Measurements from ENCODE around the gene NDUFB2.
"Not testable (repeated sequence)": the region's sequence is repeated elsewhere in the genome, so short reads cannot be mapped to it uniquely, and the experiment has no call there.

Gene NDUFB2

GRCh38 chr7:140696680-140697446, at the start of gene NDUFB2:
NDUFB2 (plus strand) TSS chr7:140696708; CDS start chr7:140696745, 37 bp downstream.
- peak; percentile 69 to 73 for DNase-seq

- peak in 1 of 2 donors; percentile 32 for DNase-seq
These were observed 49.4 kb upstream of the NDUFB2 start for GRCh38 chr7:140646931-140647647.

DNA sequence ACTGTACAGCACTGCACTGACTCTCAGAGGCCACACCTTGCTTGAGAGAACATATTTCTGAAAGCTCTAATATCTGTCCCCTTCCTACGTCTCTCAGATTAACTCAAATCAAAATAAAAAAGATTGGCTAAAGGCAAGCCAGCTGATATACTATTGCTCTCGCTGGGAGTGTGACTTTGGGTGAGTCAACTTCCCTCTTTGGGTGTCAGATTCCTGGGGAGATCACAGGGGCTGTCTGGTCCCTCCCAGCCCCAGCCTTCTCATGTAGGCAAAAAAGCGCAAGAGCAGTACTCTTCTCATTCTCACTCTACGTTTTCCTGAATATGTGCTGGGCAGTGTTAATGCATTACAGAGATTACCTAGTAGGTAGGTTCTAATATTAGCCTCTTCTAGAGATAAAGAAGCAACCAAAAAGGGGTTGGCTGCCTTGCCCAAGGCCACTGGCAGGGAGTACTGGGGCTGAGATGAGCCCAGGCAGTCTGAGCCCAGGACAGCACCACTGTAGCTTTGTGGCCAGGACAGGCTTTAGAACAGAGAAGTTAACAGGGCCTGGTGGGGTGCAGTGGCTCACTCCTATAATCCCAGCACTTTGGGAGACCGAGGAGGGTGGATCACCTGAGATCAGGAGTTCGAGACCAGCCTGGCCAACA, 46.8 kb upstream of the NDUFB2 start:
- no peak for DNase-seq

DNA sequence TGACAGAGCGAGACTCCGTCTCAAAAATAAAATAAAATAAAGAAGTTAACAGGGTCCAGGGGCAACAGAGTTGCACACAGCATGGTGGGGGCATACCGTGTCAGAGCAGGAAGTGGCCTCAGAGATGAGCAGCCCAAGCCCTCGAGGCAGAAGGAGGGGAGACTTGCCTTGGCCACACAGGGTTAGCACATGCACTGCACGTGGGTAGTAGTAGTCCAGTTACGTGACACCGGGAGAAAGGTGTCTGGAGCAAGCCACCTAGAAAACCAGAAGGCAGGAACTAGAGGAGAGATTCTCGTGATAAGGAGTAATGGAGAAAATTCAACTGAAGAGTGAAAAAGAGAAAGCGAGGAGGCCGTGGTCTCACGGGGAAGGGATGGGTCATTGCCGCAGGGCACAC, 46.1 kb upstream of the NDUFB2 start:
- DNase-seq: no peak

DNA sequence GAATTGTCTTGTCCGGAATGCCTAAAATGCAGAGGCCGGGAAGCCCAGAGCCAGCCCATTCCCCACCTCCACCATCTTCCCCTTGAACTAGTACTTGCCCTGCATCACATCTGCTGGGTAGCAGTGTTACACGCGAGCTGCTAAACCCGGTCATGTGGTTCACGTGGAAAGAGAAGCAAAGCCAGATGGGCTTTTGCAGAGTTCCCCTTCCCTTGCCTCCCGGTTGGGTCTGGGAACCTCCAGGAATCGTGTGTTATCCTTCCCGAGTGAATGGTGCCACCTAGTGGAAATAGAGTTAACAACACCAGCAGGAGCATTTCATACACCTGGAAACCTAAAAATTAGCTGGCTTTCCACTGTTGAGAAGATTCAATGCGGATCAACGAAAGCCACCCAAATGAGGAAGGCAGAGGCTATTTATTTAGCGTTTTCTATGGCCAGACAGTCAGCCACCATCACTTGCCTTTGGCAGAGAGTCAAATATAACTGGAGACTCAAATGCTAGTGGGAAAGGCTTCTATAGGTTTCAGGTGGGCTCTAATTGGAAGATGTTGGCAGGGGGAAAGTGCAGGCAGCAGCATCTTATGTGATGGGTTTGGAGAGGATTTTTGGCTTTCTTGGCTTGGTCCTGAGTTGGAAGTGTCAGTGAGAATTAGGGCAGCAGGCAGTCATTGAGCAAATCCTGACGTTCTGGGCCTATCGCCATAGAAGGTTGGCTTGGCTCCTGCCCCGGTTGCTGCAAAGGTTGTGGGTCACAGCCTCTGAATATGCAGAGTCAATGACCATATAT, 43.0 kb upstream of the NDUFB2 start:
- peak in 1 of 2 donors; percentile 30 for DNase-seq

DNA sequence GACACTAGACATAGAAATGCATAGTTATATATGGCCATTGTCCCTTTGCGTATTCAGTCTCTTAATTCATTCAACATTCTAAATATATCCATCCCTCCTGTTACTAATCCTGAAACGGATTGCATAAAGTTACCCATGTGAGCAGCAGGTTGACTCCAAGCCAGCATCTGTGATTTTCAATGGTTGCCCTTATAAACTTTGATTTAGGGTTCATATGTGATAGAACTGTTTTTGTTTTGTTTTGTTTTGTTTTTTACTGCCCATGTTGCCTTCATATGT, 42.5 kb upstream of the NDUFB2 start:
- DNase-seq: no peak

- DNase-seq: no peak
These were observed 41.8 kb upstream of the NDUFB2 start for GRCh38 chr7:140654661-140655060.

DNA sequence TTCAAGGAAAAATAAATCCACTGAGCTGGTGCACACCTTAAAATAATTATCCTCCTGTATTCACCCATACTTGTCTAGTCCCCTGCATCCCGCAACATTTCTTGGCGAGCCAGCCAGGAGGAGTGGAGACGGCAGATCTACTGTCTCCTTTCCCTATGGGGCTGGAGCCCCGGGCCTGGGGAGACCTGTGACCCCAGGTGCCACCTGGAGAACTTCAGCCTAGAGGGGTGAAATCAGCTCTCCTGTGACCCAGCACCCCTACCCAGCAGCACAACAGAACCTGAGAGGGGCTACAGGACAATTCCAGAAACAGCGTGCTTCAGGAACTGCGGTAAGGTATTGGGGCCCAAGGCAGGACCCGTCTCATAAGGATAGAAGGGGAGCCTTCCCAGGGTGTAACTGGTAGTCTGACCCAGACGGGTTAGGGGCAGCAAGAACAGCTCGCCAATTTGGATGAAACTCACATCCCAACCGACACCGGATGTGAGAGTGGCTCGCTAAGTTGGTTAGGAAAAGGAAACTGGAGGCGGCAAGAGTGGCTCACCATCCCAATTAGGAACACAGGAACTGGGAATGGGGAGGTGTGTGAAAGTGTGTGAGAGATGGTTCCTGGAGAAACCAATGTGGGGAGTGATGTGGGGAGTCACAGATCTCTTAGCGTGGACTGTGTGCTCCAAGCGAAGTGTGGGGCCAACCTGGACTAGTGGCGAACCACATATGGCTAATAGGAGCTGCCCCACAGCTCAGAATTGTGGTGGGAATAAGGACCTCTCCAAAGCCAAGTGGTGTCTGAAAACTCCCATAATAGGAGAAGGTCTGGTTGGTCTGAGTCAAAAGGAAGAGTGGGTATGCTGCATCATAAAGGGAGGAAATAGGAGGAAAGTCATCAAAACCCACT, 40.7 kb upstream of the NDUFB2 start:
- no peak for DNase-seq

DNA sequence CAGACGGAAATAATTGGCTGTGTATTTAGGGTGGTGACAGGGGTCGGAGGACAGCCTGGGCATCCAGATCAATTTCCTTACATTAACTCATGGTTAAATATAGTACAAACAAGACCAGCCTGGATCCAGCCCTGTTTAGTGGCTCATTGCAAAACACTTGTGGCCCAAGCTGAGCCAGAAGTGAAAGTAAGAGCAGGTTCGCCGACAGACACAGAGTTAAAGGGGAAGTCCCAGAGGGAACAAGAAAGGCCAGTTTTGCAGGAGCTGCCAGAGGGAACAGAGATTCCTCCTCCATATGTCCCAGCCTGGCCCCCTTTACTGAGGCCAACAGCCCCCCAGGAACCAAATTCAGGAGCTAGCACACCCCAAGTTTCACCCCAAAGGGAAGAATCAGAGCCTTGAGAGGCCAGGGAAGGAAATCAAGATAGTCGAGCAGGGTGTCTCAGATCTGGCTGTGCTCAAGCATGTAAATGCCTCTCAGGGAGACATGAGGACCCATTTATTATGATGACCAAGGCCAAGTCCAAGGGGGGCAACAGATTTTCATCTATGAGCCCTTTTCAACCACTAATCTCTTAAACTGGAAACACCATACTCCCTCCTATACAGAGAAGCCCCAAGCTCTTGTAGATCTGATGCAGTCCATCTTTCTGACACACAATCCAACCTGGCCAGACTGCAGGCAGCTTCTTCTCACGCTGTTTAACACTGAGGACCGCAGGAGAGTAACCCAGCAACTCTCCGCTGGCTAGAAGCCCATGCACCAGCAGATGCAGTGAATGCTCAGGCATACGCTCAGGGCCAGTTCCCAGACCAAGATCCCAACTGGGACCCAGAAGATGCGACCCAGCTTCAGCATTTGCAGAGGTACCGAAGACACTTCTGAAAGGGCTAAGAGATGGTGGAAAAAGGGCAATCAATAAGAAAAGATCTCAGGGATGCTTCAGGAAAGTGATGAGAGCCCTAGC, 39.7 kb upstream of the NDUFB2 start:
- DNase-seq: peak; percentile 37 to 45

DNA sequence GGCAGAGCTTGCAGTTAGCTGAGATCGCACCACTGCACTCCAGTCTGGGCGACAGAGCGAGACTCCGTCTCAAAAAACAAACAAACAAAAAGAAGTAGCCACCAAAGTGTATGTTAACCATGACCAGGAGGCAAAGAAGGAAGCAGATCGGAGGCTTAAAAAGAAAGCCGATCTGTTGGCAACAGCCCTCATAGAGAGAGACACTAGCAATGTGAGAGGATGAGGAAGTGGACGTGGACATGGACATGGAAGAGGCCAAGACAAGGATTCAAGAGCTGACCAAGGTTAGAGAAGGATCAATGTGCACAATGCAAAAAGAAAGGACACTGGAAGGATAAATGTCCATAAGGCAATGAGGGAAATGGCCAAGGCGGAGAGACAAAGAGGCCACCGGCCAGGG, 38.6 kb upstream of the NDUFB2 start:
- no peak for DNase-seq

GRCh38 chr7:140659856-140660255, 36.7 kb upstream of the NDUFB2 start:
- no peak for DNase-seq

GRCh38 chr7:140661124-140661523, 35.4 kb upstream of the NDUFB2 start:
- no peak for DNase-seq

- DNase-seq: not testable (repeated sequence)
These were observed 33.6 kb upstream of the NDUFB2 start for GRCh38 chr7:140662938-140663337.

- DNase-seq: no peak
These were observed 29.0 kb upstream of the NDUFB2 start for GRCh38 chr7:140667476-140667875.

GRCh38 chr7:140668641-140669040, 27.9 kb upstream of the NDUFB2 start:
- DNase-seq: no peak

DNA sequence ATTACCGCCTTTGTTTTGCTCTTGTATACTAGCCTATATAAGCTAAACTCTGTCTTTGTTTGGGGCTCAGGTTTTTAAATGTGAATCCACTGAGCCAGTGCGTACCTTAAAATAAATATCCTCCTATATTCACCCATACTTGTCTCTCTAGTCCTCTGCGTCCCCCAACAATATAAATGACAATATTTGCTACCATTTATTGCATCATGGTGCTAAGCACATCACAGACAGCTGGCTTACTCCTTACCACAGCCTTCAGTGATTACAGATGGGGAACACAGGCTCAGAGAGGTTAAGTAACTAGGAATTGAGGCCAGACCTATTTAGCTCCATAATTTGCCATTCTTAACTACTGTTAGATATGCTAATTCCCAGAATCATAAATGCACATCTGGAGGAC, 27.2 kb upstream of the NDUFB2 start:
- no peak for DNase-seq

- DNase-seq: not testable (repeated sequence)
These were observed 26.6 kb upstream of the NDUFB2 start for GRCh38 chr7:140669862-140670261.

DNA sequence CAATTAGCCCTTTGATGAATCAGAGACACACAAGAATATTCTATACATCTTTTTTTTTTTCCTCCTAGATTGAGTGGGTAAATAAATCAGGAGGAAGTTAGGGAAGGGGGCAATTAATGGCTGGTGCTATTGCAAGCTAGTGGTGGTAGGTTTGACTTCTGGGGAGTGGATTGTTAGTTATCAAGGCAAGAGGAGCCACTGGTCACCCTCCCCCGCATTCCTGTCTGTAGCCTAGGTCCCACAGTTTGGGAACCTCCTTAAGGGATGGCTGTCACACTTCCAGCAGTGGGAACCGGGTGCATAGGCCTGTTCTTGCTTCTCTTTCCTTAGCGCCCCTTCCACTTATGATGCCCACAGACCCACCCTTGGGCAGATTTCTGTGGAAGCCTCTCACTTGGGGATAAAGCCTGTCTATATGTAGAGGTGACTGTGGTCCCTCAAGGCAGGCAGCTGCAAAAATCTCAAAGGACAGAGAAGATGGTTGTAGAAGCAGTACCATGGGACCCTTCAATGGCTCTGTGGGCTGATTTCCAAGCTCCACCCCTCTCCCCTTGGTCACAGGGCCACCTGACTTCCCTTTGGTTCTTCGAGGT, 26.1 kb upstream of the NDUFB2 start:
- DNase-seq: no peak

- DNase-seq: no peak
These were observed 24.5 kb upstream of the NDUFB2 start for GRCh38 chr7:140671966-140672365.

DNA sequence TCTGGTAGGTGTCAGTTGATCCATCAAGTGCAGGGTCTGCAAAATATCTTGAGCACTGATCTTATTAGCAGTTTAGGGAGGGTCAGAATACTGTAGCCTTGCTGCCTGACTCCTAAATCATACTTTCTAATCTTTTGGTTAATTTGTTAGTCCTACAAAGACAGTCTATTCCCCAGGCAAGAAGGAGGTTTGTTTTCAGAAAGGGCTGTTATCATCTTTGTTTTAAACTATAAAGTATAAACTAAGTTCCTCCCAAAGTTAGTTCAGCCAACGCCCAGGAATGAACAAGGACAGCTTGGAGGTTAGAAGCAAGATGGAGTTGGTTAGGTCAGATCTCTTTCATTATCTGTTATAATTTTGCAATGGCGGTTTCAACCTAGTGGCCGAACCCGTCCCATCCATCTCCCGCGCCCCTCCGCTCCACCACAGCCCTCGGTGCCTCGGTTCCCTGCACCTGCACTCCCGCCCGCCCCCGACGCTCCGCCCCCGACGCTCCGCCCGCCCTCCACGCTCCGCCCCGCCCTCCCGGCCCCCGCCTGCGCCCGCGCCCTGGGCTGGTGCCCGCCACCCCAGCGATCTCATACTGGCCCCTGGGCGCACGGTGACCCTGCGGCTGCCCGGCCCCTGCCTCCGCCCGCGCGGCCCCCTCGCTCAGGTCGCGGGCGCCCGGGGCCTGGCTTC, 24.0 kb upstream of the NDUFB2 start, which contains the start of gene ADCK2:
ADCK2 (plus strand) TSS at position 564 of the 681 bp plus-strand sequence. CDS start 386 bp downstream, outside the sequence.
- peak in 1 of 2 donors; percentile 71 for DNase-seq
